GM08714 (cell line): ENCODE measurements around the gene AKAP8.

Source experiments
- H3K4me3 ChIP-seq: fragments of 200-500 bp; sonication (Bioruptor generic); 2 replicates; pipeline ENCODE4 v1.5.1; 2014; ENCODE audit warnings: mild to moderate bottlenecking, low read length, inconsistent platforms
- ZNF274 ChIP-seq: IDR thresholded peaks from 2 replicates; pipeline ENCODE4 v1.6.1; 2012; ENCODE audit warnings: mild to moderate bottlenecking, low read depth, low read length

AKAP8 gene

DNA sequence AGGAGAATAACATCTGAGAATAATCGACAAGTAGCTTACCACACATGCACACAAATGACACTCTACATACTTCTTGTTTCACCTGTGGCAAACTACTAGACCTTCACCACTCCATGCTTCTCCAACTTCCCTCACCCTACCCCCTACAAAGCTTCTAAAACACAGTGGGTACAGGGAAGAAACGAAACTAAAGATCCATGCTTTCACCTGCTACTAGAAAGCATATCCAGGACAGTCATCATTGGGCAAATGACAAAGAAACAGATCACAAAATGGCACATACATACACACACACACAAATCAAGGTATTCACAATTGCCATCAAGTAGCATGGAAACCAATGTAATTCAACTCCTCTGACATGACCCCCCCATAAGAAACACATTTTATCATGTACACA is 57.8 kb downstream of the AKAP8 start:
- H3K4me3 ChIP-seq, result no peak overlapping the region
- no peak for TF ChIP-seq ZNF274

- TF ChIP-seq ZNF274, result no peak
- no peak overlapping the region for H3K4me3 ChIP-seq
These were observed 59.5 kb downstream of the AKAP8 start for GRCh38 chr19:15320116-15320515.

- H3K4me3 ChIP-seq, result no peak overlapping the region
- TF ChIP-seq ZNF274, result no peak
These were observed 61.3 kb downstream of the AKAP8 start for GRCh38 chr19:15318241-15318691.

DNA sequence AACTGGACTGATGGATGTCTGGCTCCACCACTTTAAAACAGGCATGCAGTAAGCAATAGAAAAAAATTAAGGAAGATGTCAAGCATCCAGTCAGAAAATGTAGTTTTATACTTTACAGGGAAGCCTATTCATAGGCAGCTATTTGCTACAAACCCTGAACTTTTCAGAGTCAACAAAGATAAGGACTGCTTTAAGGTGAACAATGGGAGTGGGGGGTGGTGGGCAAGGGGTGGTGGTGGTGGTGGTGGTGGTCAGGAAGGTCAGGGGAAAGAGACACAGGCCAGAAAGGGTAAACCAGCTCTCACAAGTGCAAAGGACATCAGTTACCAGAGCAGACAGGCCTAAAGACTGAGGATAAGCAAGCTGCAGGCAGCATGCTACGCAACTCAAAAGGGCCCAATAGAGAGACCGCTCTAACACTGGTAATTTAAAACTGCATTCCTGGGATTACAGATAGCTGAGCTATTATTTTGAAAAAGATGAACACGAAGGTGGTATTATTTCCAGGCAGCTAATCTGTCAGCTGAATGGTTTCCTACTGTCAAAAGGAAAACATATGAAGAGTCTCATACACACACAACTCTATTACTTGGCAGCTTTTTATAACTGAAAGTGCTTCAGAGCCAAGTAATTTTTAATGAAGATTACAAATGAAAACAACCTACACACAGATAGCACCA is 62.1 kb downstream of the AKAP8 start:
- H3K4me3 ChIP-seq, result no peak overlapping the region; the same call in 1 of the 2 replicates
- TF ChIP-seq ZNF274, result no peak

GRCh38 chr19:15316498-15316897 is 63.1 kb downstream of the AKAP8 start:
- peak overlapping the region; percentile 11; the same call in 1 of the 2 replicates for H3K4me3 ChIP-seq
- TF ChIP-seq ZNF274, result no peak

DNA sequence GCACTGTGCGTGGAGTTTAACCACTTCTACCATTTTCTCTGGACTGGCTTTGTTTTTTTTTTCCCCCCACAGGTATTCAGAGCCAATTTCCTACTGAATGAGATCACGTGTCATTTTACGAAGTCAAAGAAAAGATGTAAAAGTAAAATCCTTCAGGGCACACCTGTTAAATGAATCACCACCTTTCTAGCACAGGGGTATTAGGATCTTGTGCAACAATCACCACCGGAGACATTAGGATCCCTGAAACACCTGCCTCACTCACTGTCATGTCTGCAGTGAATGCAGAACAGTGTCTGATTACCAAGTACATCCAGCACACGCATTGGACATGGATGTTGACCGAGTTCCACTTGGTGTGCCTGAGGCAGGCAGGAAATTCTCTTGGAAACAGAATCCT is 64.5 kb downstream of the AKAP8 start:
- H3K4me3 ChIP-seq, result no peak overlapping the region
- TF ChIP-seq ZNF274, result no peak

- H3K4me3 ChIP-seq, result no peak overlapping the region
- no peak for TF ChIP-seq ZNF274
These were observed 65.8 kb downstream of the AKAP8 start for GRCh38 chr19:15313649-15314279.

GRCh38 chr19:15307169-15307568 is 72.4 kb downstream of the AKAP8 start:
- H3K4me3 ChIP-seq, result no peak overlapping the region
- TF ChIP-seq ZNF274, result no peak

DNA sequence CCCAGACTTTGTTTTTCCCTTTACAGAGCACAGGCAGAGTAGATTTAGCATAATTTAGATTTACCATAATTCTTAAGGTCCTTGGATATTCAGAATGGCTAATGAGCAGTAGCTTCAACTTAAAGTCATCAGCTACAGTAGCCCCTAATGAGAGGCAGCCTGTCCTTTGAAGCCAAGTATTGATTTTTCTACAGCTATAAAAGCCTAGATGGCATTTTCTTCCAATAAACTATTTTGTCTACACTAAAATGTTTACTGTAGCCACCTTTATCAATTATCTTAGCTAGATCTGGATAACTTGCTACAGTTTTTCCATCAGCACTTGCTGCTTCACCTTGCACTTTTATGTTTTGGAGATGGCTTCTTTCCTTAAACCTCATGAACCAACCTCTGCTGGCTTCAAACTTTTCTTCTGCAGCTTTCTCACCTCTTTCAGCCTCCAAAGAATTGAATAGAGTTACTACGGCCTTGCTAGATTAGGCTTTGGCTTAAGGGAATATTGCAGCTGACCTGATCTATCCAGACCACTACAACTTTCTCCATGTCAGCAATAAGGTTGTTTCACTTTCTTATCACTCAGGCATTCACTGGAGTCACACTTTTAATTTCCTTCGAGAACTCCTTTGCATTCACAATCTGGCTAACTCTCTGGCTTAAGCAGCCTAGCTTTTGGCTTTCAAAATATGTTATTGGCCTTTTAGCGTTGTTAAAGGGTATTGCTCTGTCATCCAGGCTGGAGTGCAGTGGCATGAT is 73.8 kb downstream of the AKAP8 start:
- no peak for TF ChIP-seq ZNF274

DNA sequence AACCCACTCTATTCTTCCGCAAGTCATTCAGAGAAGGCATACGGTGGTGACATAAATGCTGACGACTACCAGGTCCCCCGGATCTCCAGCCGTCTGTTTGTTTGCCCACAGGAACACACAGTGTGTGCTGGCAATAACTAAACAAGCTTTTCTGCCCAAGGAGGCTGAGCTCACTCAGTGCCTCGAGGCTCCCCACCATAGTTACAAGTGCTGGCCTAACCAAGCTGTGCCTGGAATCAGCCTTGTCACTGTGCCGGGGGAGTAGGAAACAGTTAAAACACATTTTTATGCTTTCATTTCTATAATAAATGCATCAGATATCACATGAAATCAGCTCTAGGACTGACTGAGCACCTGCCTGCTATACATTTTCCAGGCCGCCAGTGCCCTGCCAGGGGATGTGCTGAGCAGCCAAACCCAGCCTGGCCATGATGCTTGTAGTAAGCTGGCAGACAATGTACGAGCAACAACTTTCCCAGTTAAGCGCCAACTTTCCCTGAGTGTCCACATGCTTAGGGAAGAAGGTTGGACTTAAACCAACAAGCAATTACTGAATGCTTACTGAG is 75.4 kb downstream of the AKAP8 start:
- TF ChIP-seq ZNF274, result no peak
- H3K4me3 ChIP-seq, result no peak overlapping the region

More for the DNA sequence above, 73.8 kb downstream of the AKAP8 start:
- H3K4me3 ChIP-seq, result no peak overlapping the region
